IPS-18c (cell line): ENCODE data around the gene SLC35F3.

ENCODE experiments used
- H3K4me3 ChIP-seq: 2 replicates; pipeline ENCODE4 v1.7.0; 2013; ENCODE audit warnings: low read depth, mild to moderate bottlenecking, low read length, moderate library complexity; ENCODE audit not compliant: insufficient read depth
- H3K9me3 ChIP-seq: one replicate; pipeline ENCODE4 v1.6.1; 2013; ENCODE audit warnings: mild to moderate bottlenecking, low read length, moderate library complexity; ENCODE audit not compliant: control insufficient read depth, insufficient read depth

The SLC35F3 gene

DNA sequence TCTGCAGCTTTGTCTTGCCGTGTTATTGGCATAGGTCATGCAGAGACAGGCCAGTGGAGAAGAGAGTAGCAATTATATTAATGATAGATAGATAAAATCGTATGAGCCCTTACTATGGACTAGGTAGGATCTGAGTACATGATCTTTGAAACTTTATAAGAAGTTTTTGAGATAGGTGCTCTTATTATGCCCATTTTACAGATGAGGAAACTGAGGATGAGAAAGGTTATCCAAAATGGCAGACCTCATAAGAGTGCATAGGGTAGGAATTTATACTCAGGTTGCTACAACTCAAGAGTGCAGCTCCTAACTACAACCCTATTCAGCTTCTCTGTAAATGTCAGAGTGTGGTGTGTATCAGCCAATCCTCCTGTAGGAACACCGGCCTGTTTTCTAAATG, 89.6 kb downstream of the SLC35F3 start:
- Histone ChIP-seq H3K4me3 (no peak overlapping the region), H3K9me3 (no peaks in the 10 kb centered on the region)

DNA sequence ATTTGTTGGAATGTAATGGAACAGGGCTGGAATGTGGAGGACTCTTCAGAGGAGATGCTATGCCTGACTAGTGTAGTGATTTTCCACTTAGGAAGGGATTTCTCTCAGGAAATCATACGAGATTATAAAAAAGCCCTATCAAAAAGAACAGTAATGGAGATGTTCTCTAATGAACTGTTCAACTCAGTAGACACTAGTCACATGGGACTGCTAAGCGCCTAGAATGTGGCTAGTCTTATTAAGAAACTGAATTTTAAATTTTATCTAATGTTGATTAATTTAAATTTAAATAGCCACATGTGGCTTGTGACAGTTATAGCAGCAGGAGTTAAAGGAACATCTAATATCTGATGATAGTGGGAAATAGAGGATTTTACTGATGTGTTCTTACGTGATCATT, 94.0 kb downstream of the SLC35F3 start:
- Histone ChIP-seq H3K4me3 (no peak overlapping the region), H3K9me3 (no peaks in the 10 kb centered on the region)

DNA sequence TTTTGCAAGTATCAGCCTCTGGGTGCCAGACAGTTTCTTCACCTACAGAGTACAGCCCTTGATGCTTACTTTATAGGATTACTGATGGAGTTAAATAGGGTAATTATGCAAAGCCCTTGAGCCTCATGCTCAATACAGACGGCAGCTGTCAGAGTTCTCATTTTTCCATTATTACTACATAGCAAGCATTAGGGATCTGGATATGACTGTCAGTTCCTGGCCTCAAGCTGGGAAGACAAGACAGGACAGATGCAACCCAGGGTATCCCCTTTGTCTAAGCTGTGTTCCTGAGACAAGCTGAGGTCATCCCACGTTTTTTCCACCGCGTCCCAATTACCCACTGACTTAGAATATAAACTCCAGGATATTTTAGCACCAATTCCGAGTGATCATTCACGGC, 94.4 kb downstream of the SLC35F3 start:
- no peaks in the 10 kb centered on the region for H3K9me3 ChIP-seq
- H3K4me3 ChIP-seq, result no peak overlapping the region

DNA sequence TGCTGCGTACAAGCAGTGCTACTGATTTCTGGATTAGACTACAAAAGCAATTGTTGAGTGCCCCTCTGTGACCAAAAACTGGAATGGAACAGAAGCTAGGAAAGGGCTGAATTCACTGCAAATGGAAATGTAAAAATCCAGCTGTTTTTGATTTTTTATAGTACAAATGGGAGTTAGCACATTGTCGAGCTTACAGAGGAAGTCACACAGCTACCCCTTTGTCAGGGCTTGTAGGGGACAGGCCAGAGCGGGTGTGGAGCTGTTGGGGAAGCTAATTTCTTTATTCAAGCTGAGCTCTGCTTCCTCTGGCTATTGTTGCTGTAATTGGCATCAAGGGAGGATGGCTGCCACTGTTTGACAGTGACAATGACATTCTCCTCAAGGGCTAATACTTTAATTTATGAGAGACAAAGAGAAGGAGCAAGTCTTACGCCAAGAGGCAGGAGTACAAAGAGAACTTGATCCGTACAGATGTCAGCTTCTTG, 96.1 kb downstream of the SLC35F3 start:
- Histone ChIP-seq H3K9me3 (no peaks in the 10 kb centered on the region), H3K4me3 (no peak overlapping the region)

DNA sequence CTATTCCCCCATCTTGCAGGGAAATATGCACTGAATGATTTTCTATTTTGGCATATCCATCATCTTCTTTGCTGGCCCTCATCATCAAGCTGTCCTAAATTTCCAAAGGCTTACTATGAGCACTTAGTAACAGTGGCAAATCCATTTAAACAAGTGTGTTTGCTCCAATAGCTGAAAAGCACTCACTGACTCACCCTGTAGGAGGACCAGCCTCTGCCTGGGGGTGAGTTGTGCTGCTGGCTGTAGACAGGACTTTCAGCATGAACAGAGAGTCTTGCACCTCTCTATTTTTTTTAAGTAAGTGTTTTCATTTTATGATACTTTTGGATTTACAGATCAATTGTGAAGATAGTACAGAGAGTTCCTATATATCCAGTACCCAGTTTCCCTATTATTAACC, 97.3 kb downstream of the SLC35F3 start:
- H3K9me3 ChIP-seq, result no peaks in the 10 kb centered on the region

DNA sequence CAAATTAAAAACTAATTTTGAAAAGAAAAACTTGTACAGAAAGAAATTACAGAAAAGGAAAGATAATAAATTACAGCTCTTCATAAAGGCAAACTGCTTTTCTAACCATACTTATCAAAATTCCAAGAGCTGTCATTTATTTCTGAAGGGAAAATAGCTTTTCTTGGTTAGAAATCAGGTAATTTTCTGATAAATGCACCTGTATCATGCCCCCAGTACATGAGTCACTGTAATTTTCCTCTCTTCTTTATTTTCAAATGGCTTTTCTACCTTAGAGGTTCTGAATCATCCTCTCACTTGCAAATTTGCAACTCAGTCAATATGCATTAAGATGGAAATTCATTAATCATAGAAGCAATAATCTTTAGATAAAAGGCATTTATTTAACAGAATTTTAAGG, 100.1 kb downstream of the SLC35F3 start:
- Histone ChIP-seq H3K9me3 (no peaks in the 10 kb centered on the region), H3K4me3 (no peak overlapping the region)

More for the DNA sequence above, 97.3 kb downstream of the SLC35F3 start:
- H3K4me3 ChIP-seq, result no peak overlapping the region

DNA sequence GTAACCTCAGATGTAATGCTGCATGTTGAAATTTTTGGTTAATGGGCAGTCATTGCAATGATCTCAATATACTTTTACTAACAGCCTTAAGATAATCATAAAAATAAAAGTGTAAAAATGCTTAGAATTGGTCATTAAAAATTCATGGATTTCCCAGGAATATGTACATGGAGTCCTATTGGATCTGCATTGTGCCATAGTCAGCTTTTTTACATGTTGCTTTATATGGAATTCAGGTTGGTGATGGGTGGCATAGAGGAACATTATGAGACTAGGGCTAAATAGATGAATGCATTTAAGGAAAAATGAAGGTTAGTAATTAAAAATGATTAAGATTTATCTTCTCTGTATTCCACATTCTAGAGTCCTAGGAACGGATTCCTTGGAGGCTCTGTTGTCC, 103.2 kb downstream of the SLC35F3 start:
- Histone ChIP-seq H3K4me3 (no peak overlapping the region), H3K9me3 (no peaks in the 10 kb centered on the region)

DNA sequence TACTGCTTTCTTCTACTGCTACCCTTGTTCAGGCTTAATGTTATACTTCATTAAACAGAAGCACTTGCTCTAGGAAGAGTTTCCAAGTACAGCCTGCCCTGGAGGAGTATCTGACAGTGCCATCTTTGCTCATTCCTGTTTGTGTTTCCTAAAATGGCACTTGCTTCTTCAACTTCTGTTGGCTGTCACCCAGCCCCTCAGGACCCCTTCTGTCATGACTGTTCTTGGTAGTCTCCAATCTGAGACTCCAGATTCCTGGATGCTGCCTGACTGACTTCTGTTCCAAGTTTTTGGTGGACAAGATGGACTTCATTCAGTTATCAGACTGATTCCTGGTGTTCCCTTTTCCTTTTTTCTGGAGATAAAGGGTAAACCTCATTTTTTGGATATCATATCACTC, 104.1 kb downstream of the SLC35F3 start:
- Histone ChIP-seq H3K9me3 (no peaks in the 10 kb centered on the region), H3K4me3 (no peak overlapping the region)

DNA sequence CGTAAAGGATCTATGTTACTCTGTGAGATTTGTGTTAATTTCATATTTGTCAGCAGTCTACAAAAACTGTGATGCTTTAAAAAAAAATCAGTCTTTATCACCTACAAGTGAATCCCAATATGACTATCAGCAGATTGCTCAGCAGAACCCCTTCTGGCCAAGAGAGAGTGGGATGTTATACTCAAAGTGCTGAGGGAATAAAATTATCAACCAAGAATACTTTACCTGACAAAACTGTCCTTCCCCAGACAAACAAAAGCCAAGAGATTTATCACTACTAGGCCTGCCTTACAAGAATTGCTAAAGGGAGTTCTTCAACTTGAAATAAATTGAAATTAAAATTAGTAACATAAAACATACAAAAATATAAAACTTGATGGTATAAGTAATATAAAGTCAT, 105.2 kb downstream of the SLC35F3 start:
- no peak overlapping the region for H3K4me3 ChIP-seq
- no peaks in the 10 kb centered on the region for H3K9me3 ChIP-seq

DNA sequence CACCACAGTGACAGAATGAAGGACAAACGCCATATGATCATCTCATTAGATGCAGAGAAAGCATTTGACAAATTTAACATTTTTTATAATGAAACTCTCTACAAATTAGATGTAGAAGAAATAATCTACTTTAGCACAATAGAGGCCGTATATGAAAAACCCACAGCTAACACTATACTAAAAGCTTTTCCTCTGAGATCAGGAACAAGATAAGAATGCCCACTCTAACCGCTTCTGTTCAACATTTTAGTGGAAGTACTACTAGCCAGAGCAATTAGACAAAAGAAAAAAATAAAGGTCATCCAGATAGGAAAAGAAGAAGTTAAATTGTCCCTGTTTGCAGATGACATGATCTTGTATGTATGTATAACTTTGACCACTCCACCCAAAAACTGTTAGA, 109.7 kb downstream of the SLC35F3 start:
- H3K4me3 ChIP-seq, result no peak overlapping the region
- no peaks in the 10 kb centered on the region for H3K9me3 ChIP-seq

DNA sequence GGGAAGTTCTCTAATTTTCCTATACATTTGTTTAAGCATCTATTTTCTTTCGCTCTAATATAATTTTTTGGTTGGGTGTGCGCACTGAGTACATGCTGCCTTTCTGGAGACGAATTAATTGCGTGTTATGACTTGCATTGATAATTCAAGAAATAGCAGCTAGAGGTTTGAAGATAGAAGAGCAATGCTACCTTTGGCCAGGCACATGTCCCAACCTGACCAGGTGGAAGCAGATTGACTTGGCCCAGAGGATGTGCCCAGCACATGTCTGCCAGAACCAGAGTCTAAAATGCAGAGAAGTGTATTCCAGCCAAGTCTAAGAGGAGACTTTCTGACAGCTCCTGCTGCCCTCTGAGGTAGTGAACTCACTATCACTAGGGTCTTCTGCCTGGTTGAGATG, 114.3 kb downstream of the SLC35F3 start:
- no peak overlapping the region for H3K4me3 ChIP-seq
- no peaks in the 10 kb centered on the region for H3K9me3 ChIP-seq

DNA sequence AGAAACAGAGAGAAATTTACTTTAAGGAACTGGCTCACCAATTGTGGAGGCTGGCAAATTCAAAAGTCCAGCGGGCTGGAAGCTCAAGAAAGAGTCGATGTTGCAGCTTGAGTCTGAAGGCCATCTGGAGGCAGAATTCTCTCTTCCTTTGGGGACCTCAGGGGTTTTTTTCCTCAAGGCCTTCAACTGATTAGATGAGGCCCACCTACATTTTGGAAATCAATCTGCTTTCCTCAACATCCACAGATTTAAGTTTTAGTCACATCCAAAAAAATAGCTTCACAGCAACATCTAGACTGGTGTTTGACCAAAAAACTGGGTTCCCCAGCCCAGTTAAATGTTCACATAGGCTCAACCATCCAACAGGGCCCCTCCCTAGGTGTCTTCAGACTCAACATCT, 114.9 kb downstream of the SLC35F3 start:
- no peaks in the 10 kb centered on the region for H3K9me3 ChIP-seq
- no peak overlapping the region for H3K4me3 ChIP-seq

DNA sequence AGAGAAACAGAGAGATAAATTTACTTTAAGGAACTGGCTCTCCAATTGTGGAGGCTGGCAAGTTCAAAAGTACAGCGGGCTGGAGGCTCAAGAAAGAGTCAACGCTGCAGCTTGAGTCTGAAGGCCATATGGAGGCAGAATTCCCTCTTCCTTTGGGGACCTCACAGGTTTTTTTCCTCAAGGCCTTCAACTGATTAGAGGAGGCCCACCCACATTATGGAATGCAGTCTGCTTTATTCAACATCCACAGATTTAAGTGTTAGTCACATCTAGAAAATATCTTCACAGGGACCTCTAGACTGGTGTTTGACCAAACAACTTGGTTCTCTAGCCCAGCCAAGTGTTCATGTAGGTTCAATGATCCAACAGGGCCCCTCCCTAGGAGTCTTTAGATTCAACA, 117.8 kb downstream of the SLC35F3 start:
- H3K9me3 ChIP-seq, result no peaks in the 10 kb centered on the region

DNA sequence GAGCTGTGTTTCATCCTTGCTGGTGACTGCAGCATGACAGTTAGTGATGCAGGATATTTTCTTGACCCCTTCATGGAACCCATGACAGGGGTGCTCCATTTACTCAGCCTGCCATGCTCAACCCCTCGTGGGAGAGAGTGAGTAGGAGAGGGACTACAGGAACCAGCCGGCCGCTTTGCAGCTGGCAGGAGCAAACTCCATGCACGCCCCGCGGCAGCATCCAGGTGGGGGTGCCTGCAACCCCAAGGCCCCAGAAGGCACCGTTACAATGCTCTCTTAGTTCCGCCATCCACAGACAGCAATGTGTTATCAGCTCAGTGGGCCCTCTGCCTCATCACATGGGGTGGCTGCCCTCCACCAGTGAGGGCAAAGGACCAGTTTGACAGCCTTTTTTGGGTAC, 135.1 kb downstream of the SLC35F3 start:
- Histone ChIP-seq H3K9me3 (peaks cover 2% of the 10 kb centered on the region), H3K4me3 (no peak overlapping the region)

More for the DNA sequence above, 117.8 kb downstream of the SLC35F3 start:
- no peak overlapping the region for H3K4me3 ChIP-seq

DNA sequence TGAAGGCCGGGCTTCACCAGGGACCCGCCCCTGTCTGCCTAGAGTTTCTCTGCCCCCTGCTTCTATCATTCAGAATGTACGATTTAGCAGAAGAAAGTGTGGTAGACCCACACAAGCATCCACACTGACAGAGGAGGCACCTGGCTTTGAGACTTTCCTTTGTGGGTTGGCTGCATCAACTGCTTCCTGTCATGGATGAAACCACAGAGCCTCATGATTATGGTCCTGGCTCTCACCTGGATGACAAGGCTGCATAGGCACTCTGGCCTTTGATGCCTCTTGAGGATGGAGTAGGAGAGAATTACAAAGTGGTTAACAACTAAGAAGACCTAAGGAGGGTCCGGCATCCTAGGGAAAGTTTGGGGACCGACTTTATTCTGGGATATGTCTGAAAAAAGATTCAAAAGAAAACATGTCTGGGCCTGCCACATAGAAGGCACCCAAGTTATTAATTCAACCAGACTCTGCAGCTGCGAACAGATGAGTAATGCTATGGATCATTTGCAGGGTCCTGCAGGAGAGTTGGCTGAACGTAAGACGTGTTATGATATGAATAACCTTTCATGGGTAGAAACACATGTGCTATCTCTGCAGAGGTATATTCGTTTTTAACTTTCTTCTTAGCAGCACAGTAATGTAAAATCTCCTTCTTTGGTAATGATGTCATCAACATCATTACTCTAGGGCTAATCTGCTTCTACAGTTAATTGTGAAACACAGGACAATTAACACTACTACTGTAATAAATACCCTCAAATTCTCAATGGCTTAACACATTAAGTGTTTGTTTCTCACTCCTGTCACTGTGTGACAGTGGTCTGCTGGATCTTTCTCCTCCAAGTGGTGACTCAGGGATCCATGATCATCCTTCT, 136.2 kb downstream of the SLC35F3 start:
- Histone ChIP-seq H3K9me3 (peaks cover 2% of the 10 kb centered on the region), H3K4me3 (no peak overlapping the region)

DNA sequence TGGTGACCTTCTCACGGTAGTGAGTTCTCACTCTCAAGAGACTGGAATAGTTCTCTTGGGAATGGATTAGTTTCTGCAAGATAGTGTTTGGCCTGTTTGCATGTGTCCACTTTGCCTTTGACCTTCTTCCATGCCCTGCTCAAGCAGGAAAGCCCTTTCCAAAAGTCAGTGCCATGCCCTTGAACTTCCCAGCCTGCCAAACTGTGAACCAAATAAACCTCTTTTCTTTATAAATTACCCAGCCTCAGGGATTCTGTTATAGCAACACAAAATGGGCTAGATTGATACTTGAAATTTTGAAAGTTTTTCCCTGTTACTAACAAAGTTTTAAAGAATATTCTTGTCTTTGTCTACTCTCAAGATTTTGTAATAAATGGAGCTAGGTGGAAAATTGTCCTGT, 139.6 kb downstream of the SLC35F3 start:
- Histone ChIP-seq H3K9me3 (no peaks in the 10 kb centered on the region), H3K4me3 (no peak overlapping the region)

DNA sequence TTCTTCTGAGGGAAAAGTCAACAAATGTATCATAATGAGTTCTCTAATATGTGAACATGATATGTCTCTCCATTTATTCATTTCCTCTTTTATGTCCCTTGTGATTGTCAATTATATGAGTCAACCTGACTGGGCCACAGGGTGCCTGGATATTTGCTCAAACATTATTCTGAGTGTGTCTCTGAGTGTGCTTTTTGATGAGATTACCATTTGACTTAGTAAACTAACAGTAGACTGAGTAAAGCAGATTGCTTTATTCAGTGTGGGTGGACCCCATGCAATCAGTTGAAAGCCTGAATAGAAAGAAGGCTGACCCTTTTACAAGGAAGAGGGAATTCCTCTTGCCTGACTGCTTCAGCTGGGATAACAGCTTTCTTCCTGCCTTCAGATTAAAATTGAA, 142.6 kb downstream of the SLC35F3 start:
- H3K9me3 ChIP-seq, result no peaks in the 10 kb centered on the region

DNA sequence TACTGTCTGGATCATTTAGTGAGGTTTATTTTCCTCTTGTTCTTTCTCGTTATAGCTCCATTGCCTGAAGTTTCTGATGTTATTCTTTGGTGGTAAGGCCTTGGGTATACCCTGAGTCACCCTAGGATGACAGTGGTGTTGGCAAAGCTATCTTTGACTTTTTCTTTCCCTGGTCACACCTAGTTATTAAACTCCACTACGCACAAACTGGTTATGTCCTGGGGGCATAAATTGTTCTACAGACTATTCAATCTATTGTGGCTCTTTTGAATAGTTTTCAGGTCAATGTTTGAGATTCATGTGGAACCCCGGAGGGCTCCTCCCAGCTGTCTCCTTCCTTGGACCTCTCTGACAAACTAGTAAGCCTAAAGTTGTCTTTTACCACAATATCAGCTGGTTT, 157.7 kb downstream of the SLC35F3 start:
- no peak overlapping the region for H3K4me3 ChIP-seq
- no peaks in the 10 kb centered on the region for H3K9me3 ChIP-seq

More for the DNA sequence above, 142.6 kb downstream of the SLC35F3 start:
- H3K4me3 ChIP-seq, result no peak overlapping the region
